Body of pancreas (tissue), 4 donors: ENCODE data around the gene NAT14.

Experiments
- CTCF ChIP-seq, 7 experiments: fragments of 450-650 bp in 4 of 7; fragments of 200-600 bp in 3 of 7; sonication (generic) in 3 of 7; IDR thresholded peaks; one replicate each; pipeline ENCODE4 v1.5.1; 2016 to 2019; ENCODE audit warnings: antibody characterized with exemption in 7 of 7
- POLR2A ChIP-seq, 3 donors: fragments of 450-650 bp; IDR thresholded peaks; one replicate each; pipeline ENCODE4 v1.6.1; 2016; ENCODE audit warnings: antibody characterized with exemption in 3 of 3, mild to moderate bottlenecking in 2 of 3

- TF ChIP-seq CTCF (IDR thresholded peaks at IDR 0.05), result no peak
- TF ChIP-seq POLR2A (IDR thresholded peaks at IDR 0.05), result no peak
These were observed 25.4 kb upstream of the NAT14 start for GRCh38 chr19:55459551-55459949.
